DND-41 (cell line): ENCODE results near the gene ZNF329.

Experiments
- ATAC-seq: fragments of 200-7000 bp; cut with Tn5 transposase; 3 replicates; pipeline ENCODE4 v1.9.1; 2021; ENCODE audit warnings: low read depth; ENCODE audit not compliant: insufficient read depth
- DNase-seq: peaks from one replicate; pipeline ENCODE4 v3.0.0-alpha.2; 2020
- H2AFZ ChIP-seq: 2 replicates; pipeline ENCODE4 v1.6.0; 2012; ENCODE audit warnings: low read depth, low read length
- H3K27ac ChIP-seq: 2 replicates; pipeline ENCODE4 v1.5.1; 2012; ENCODE audit warnings: low read length, inconsistent platforms
- H3K27me3 ChIP-seq: fragments of 200-600 bp; sonication (generic); 2 replicates; pipeline ENCODE4 v1.6.0; 2012; ENCODE audit warnings: low read length, mild to moderate bottlenecking, inconsistent platforms; ENCODE audit not compliant: insufficient read depth, poor library complexity
- H3K36me3 ChIP-seq: 2 replicates; pipeline ENCODE4 v1.5.1; 2012; ENCODE audit warnings: low read length, inconsistent platforms; ENCODE audit not compliant: insufficient read depth
- H3K4me1 ChIP-seq: 2 replicates; pipeline ENCODE4 v1.5.1; 2012; ENCODE audit warnings: mild to moderate bottlenecking, low read length; ENCODE audit not compliant: insufficient read depth
- H3K4me2 ChIP-seq: 2 replicates; pipeline ENCODE4 v1.6.0; 2012; ENCODE audit warnings: mild to moderate bottlenecking, moderate library complexity, low read length, inconsistent platforms; ENCODE audit not compliant: insufficient read depth
- H3K4me3 ChIP-seq, 2 experiments: fragments of 200-600 bp in 1 of 2; shearing (Covaris generic) in 1 of 2; 2 replicates each; pipeline ENCODE4 v1.5.1; 2012 to 2016; ENCODE audit warnings: inconsistent platforms in 2 of 2, low read length in 2 of 2, mild to moderate bottlenecking in 2 of 2, low read depth in 1 of 2, moderate library complexity in 1 of 2
- H3K79me2 ChIP-seq: 2 replicates; pipeline ENCODE4 v1.6.0; 2012; ENCODE audit warnings: low read length, inconsistent platforms; ENCODE audit not compliant: insufficient read depth
- H3K9ac ChIP-seq: 2 replicates; pipeline ENCODE4 v1.6.0; 2012; ENCODE audit warnings: low read depth, mild to moderate bottlenecking, inconsistent platforms, low read length, moderate library complexity
- H3K9me3 ChIP-seq: 2 replicates; pipeline ENCODE4 v1.5.1; 2012; ENCODE audit warnings: low read length, moderate library complexity, mild to moderate bottlenecking, inconsistent platforms; ENCODE audit not compliant: insufficient read depth, severe bottlenecking
- H4K20me1 ChIP-seq: 2 replicates; pipeline ENCODE4 v1.6.0; 2012; ENCODE audit warnings: low read length; ENCODE audit not compliant: insufficient read depth
- EZH2 ChIP-seq: IDR thresholded peaks from 3 replicates; pipeline ENCODE4 v1.6.1; 2012; ENCODE audit warnings: borderline replicate concordance, low read depth, mild to moderate bottlenecking, moderate library complexity, low read length, inconsistent platforms; ENCODE audit not compliant: severe bottlenecking
- TF ChIP-seq, protein P1 (sequence below): IDR thresholded peaks from 2 replicates; pipeline ENCODE4 v1.5.1; 2012; ENCODE audit warnings: borderline replicate concordance, low read length, moderate library complexity, mild to moderate bottlenecking; ENCODE audit not compliant: poor library complexity, severe bottlenecking; ENCODE audit errors: extremely low read depth

ZNF329 gene

GRCh38 chr19:58091251-58091995, 59.2 kb downstream of the ZNF329 start:
- Histone ChIP-seq H2AFZ (no peak overlapping the region), H3K4me1 (0 out of 2 replicates have a peak, but pooled peaks cover 3% of the 10 kb centered on the region), H3K9me3 (peaks cover 12% of the 10 kb centered on the region), H3K27ac (no peak overlapping the region), H3K27me3 (no peaks in the 10 kb centered on the region), H3K36me3 (peaks cover 41% of the 10 kb centered on the region), H3K4me3 (no peak overlapping the region), H4K20me1 (no peaks in the 10 kb centered on the region), H3K79me2 (peaks cover 15% of the 10 kb centered on the region), H3K9ac (no peak overlapping the region), H3K4me2 (no peak overlapping the region)
- TF ChIP-seq, protein P1, sequence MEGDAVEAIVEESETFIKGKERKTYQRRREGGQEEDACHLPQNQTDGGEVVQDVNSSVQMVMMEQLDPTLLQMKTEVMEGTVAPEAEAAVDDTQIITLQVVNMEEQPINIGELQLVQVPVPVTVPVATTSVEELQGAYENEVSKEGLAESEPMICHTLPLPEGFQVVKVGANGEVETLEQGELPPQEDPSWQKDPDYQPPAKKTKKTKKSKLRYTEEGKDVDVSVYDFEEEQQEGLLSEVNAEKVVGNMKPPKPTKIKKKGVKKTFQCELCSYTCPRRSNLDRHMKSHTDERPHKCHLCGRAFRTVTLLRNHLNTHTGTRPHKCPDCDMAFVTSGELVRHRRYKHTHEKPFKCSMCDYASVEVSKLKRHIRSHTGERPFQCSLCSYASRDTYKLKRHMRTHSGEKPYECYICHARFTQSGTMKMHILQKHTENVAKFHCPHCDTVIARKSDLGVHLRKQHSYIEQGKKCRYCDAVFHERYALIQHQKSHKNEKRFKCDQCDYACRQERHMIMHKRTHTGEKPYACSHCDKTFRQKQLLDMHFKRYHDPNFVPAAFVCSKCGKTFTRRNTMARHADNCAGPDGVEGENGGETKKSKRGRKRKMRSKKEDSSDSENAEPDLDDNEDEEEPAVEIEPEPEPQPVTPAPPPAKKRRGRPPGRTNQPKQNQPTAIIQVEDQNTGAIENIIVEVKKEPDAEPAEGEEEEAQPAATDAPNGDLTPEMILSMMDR: no peak
- no peak for TF ChIP-seq EZH2
- DNase-seq: no peak
- ATAC-seq: no peak

GRCh38 chr19:58089846-58090245, 60.7 kb downstream of the ZNF329 start:
- DNase-seq: no peak
- H3K9me3 ChIP-seq: peaks cover 25% of the 10 kb centered on the region
- H3K79me2 ChIP-seq: no peaks in the 10 kb centered on the region
- peaks cover 51% of the 10 kb centered on the region for H3K36me3 ChIP-seq
- no peaks in the 10 kb centered on the region for H3K27me3 ChIP-seq
- H3K9ac ChIP-seq: no peak overlapping the region
- no peak overlapping the region for H3K27ac ChIP-seq
- H4K20me1 ChIP-seq: no peaks in the 10 kb centered on the region
- ATAC-seq: no peak
- no peak overlapping the region for H3K4me2 ChIP-seq
- H3K4me3 ChIP-seq: no peak overlapping the region
- H3K4me1 ChIP-seq: no peaks in the 10 kb centered on the region
- no peak overlapping the region for H2AFZ ChIP-seq
- TF ChIP-seq, protein P1: no peak
- no peak for TF ChIP-seq EZH2

DNA sequence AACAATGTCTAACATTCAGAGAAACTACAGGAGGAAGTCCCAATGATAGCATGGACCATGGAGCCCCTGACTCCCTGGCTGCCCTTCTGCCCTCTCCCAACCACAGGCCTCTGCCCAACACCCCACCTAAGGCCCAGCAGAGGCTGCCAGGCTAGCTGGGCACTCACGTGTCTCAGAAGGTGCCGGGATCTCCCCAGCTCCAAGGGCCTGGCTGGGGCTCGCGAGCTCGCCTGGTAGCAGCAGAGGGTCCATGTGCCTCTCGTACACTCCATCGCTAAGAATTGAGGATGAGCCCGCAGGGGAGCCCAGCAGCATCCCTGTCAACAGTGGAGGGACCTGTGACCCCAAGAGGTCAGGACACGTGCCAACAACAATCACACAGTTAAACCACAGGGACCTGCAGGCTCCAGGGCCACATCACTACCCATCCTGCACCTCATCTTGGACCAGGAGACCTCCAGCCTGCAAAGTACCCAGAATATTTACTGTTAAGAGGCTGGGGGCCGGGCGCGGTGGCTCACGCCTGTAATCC, 62.0 kb downstream of the ZNF329 start:
- Histone ChIP-seq H3K9me3 (peaks cover 36% of the 10 kb centered on the region), H2AFZ (no peak overlapping the region), H3K9ac (no peak overlapping the region), H3K36me3 (peaks cover 63% of the 10 kb centered on the region), H3K79me2 (no peaks in the 10 kb centered on the region), H3K4me3 (no peak overlapping the region), H3K4me1 (no peaks in the 10 kb centered on the region), H3K4me2 (no peak overlapping the region), H3K27ac (no peak overlapping the region), H4K20me1 (no peaks in the 10 kb centered on the region), H3K27me3 (no peaks in the 10 kb centered on the region)
- ATAC-seq: no peak; the same call in 2 of the 3 replicates
- TF ChIP-seq EZH2: no peak
- TF ChIP-seq, protein P1: no peak
- DNase-seq: no peak
